NCI-H82 treated with DMSO at 0.1 percent for 48 hours (cell line): Measurements from ENCODE around the gene MED4.
A peak's percentile ranks its signal among the peaks of the same experiment; 100 is the strongest.

Source experiments
- DNase-seq: peaks from one replicate; lab custom pipeline; 2025; ENCODE audit not compliant: unreplicated experiment; lab: John Stamatoyannopoulos, UW

The MED4 gene

GRCh38 chr13:48038761-48039160 lies 56.1 kb downstream of the MED4 start:
- DNase-seq = no peak

DNA sequence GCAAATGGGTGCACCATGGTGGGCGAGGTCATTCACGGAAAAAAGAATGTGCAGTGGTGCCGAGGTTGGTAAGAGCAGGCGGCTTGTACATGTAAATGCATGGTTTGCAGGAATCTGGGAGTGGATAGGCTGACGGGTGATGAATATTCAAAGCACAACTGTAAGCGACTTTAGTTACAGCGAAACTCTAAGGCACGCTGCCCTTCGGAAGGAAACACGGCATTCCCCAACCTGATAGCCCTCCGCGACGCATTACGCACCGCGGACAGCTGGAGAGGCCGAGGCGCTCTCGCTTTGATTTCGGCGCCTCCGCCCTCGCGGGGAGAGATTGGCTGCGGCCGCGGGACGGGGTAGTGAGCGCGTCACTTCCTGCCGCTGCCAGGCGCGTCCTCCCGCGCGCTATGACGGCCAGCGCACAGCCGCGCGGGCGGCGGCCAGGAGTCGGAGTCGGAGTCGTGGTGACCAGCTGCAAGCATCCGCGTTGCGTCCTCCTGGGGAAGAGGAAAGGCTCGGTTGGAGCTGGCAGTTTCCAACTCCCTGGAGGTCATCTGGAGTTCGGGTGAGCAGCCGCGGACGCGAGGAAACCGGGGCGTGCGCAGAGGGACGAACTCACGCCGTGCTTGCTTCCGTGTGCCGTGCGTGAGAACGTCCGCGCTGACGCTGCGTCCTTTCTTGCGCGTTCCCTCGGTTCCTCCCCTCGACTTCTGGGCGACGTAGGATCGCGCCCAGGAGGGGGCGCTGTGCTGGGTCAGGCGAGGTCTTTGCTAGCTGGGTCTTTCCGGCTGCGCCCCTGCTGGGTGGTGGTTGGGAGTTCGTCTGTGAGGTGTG lies 57.3 kb downstream of the MED4 start, which contains the start of gene NUDT15:
Gene NUDT15 (plus strand): TSS at position 381 of the 828 bp plus-strand sequence. CDS start 21 bp downstream, at position 402.
- peak; percentile 92 for DNase-seq

GRCh38 chr13:48029859-48030258 lies 65.0 kb downstream of the MED4 start:
- no peak for DNase-seq

DNA sequence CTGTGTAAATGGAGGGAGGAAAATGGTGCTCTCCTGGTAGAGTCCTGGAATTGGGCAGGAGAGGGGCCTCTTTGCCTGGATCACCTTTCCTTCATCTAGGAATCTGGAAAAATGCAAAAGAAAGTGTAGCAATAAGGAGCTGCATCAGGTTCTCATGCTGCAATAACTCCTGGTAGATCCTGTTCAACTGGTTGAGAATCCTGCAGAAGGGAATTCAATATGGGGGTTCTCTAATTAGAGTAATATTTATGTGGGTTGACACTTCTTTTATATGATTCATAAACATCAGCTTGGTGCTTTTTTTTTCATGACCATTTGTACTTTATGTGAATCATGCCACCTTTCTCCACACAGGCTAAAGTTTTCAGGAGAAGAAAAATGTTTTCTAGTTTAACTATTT lies 66.8 kb downstream of the MED4 start:
- DNase-seq = no peak
